ENCODE measurements around the gene RNF112.

The RNF112 gene

DNA sequence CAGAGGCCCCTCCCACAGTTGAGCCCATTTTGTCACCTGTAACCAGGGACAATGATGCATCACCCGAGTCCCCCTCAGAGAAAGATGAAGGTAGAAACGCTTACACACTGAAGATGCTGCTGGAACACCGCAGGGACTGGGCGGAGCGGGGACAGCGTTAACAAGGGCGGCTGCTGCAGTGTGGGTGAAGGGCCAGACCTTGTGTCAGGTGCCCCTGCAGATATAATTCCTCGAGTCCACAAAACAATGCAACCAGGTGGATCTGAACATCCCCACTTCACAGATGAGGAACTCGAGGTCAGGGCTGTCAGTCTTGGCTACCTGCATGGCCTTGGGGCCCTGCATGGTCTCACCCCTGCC is 39.0 kb upstream of the RNF112 start:
- H3K79me2 ChIP-seq (ENCODE audit: insufficient read depth, low read length): no peaks in the 10 kb centered on the region
- H3K4me3 ChIP-seq (ENCODE audit: insufficient read depth, low read length, poor library complexity, severe bottlenecking): no peak overlapping the region
- no peak overlapping the region for H3K4me2 ChIP-seq (ENCODE audit: low read depth, low read length, poor library complexity, severe bottlenecking)
- H3K9me3 ChIP-seq (ENCODE audit: insufficient read depth, low read length): no peaks in the 10 kb centered on the region
- H3F3A ChIP-seq (ENCODE audit: insufficient read depth): no peaks in the 10 kb centered on the region; the same call in 1 of the 2 replicates
- TF ChIP-seq EZH2phosphoT487 (conservative IDR thresholded peaks at IDR 0.05; ENCODE audit: low read length): no peak
- TF ChIP-seq, protein P1, sequence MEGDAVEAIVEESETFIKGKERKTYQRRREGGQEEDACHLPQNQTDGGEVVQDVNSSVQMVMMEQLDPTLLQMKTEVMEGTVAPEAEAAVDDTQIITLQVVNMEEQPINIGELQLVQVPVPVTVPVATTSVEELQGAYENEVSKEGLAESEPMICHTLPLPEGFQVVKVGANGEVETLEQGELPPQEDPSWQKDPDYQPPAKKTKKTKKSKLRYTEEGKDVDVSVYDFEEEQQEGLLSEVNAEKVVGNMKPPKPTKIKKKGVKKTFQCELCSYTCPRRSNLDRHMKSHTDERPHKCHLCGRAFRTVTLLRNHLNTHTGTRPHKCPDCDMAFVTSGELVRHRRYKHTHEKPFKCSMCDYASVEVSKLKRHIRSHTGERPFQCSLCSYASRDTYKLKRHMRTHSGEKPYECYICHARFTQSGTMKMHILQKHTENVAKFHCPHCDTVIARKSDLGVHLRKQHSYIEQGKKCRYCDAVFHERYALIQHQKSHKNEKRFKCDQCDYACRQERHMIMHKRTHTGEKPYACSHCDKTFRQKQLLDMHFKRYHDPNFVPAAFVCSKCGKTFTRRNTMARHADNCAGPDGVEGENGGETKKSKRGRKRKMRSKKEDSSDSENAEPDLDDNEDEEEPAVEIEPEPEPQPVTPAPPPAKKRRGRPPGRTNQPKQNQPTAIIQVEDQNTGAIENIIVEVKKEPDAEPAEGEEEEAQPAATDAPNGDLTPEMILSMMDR (IDR thresholded peaks at IDR 0.05; ENCODE audit: insufficient read depth, low read length, poor library complexity, severe bottlenecking): no peak
- H4K20me1 ChIP-seq (ENCODE audit: low read depth, low read length): no peaks in the 10 kb centered on the region; the same call in 1 of the 2 replicates
- no peak overlapping the region for H3K27ac ChIP-seq (ENCODE audit: low read depth, low read length)
- H3K27me3 ChIP-seq (ENCODE audit: low read length): no peaks in the 10 kb centered on the region
- H3K36me3 ChIP-seq (ENCODE audit: low read length): no peaks in the 10 kb centered on the region
- H3K9me2 ChIP-seq (replicated peaks; ENCODE audit: insufficient read depth, low read length): no peaks in the 10 kb centered on the region
- no peak overlapping the region for H2AFZ ChIP-seq (ENCODE audit: low read depth, low read length, severe bottlenecking)
- H3K9ac ChIP-seq (ENCODE audit: low read length): no peak overlapping the region

DNA sequence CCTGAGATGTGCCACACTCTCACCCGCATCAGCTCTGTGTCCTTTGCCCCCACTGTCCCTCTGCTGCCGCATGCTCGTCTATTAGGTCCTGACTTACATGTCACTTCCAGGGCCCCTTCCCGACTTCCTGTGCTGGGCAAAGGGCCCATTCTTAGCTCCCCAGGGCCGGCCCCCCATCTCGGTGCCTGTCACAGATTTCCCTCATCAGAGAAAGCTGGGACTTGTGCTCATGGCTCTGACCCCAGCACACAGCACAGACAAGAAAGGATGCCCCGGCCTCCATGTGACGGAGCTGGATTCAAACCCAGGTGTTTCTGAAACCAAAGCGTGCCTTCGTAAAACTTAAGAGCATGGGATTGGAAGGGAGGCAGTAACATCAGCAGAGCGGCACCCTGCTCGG is 38.6 kb upstream of the RNF112 start:
- Histone ChIP-seq H3K36me3 (ENCODE audit: low read length) (no peaks in the 10 kb centered on the region), H2AFZ (ENCODE audit: low read depth, low read length, severe bottlenecking) (no peak overlapping the region), H3K9me2 (replicated peaks; ENCODE audit: insufficient read depth, low read length) (no peaks in the 10 kb centered on the region), H3F3A (ENCODE audit: insufficient read depth) (no peaks in the 10 kb centered on the region; the same call in 1 of the 2 replicates), H4K20me1 (ENCODE audit: low read depth, low read length) (no peaks in the 10 kb centered on the region; the same call in 1 of the 2 replicates), H3K9me3 (ENCODE audit: insufficient read depth, low read length) (no peaks in the 10 kb centered on the region), H3K27ac (ENCODE audit: low read depth, low read length) (no peak overlapping the region), H3K4me3 (ENCODE audit: insufficient read depth, low read length, poor library complexity, severe bottlenecking) (no peak overlapping the region), H3K27me3 (ENCODE audit: low read length) (no peaks in the 10 kb centered on the region), H3K4me2 (ENCODE audit: low read depth, low read length, poor library complexity, severe bottlenecking) (no peak overlapping the region), H3K79me2 (ENCODE audit: insufficient read depth, low read length) (no peaks in the 10 kb centered on the region), H3K9ac (ENCODE audit: low read length) (no peak overlapping the region)
- TF ChIP-seq EZH2phosphoT487 (conservative IDR thresholded peaks at IDR 0.05; ENCODE audit: low read length): no peak
- TF ChIP-seq, protein P1 (IDR thresholded peaks at IDR 0.05; ENCODE audit: insufficient read depth, low read length, poor library complexity, severe bottlenecking): no peak

DNA sequence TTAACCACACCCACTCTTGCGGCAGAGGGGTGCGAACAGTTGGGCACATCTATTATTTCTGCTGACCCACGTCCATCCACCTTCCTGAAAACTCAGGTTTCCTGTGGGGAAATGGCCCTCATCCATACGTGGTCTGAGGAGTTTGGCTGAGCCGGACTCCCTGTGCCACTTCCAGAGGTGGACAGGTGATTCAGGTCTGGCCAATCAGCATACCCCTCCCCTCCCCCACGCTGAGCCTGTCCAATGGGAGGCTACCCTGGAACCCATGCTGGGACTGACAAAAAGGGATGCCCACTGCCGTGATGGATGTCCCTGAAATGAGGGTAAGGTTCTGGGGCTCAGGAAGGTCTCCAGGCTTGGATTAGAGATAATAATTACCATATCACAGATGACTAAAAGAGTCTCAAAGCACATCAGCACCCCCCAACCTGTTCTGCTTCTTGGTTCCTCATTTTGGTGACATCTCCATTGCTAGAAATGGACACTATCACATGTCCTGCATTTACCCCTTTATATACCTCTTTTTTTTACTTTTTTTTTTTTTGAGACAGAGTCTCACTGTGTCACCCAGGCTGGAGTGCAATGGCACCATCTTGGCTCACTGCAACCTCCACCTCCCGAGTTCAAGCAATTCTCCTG is 38.0 kb upstream of the RNF112 start:
- Histone ChIP-seq H3K27me3 (ENCODE audit: low read length) (no peaks in the 10 kb centered on the region), H3K79me2 (ENCODE audit: insufficient read depth, low read length) (no peaks in the 10 kb centered on the region), H3F3A (ENCODE audit: insufficient read depth) (no peaks in the 10 kb centered on the region; the same call in 1 of the 2 replicates), H3K9me2 (replicated peaks; ENCODE audit: insufficient read depth, low read length) (no peaks in the 10 kb centered on the region), H3K4me3 (ENCODE audit: insufficient read depth, low read length, poor library complexity, severe bottlenecking) (no peak overlapping the region), H4K20me1 (ENCODE audit: low read depth, low read length) (no peaks in the 10 kb centered on the region; the same call in 1 of the 2 replicates), H3K36me3 (ENCODE audit: low read length) (no peaks in the 10 kb centered on the region), H3K4me2 (ENCODE audit: low read depth, low read length, poor library complexity, severe bottlenecking) (no peak overlapping the region), H2AFZ (ENCODE audit: low read depth, low read length, severe bottlenecking) (no peak overlapping the region), H3K9me3 (ENCODE audit: insufficient read depth, low read length) (no peaks in the 10 kb centered on the region), H3K27ac (ENCODE audit: low read depth, low read length) (no peak overlapping the region), H3K9ac (ENCODE audit: low read length) (no peak overlapping the region)
- no peak for TF ChIP-seq EZH2phosphoT487 (conservative IDR thresholded peaks at IDR 0.05; ENCODE audit: low read length)
- TF ChIP-seq, protein P1 (IDR thresholded peaks at IDR 0.05; ENCODE audit: insufficient read depth, low read length, poor library complexity, severe bottlenecking): no peak

Data from SU-DHL-6 (cell line).